ENCODE measurements around the gene MFF. TPM values are rescaled to one million over a fixed set of nuclear protein-coding genes. Genes with fewer than 3 reads are reported as not detected.
"Not testable (repeated sequence)": the region's sequence is repeated elsewhere in the genome, so short reads cannot be mapped to it uniquely, and the experiment has no call there.

The MFF gene
- polyA plus RNA-seq, 3 donors = 121 to 144 (median 126) TPM

GRCh38 chr2:227320305-227321094, 4.6 kb upstream of the MFF start:
- no peak for DNase-seq

- no peak for DNase-seq
These were observed 2.4 kb upstream of the MFF start for GRCh38 chr2:227322530-227323205.

- DNase-seq = no peak
These were observed 1.2 kb upstream of the MFF start for GRCh38 chr2:227323818-227324217.

- no peak for DNase-seq
These were observed 433 bp upstream of the MFF start for GRCh38 chr2:227324642-227324994.

GRCh38 chr2:227325839-227326195, 766 bp downstream of the MFF start:
- peak; percentile 33 for DNase-seq

GRCh38 chr2:227326783-227327182, 1.7 kb downstream of the MFF start:
- DNase-seq = no peak

DNA sequence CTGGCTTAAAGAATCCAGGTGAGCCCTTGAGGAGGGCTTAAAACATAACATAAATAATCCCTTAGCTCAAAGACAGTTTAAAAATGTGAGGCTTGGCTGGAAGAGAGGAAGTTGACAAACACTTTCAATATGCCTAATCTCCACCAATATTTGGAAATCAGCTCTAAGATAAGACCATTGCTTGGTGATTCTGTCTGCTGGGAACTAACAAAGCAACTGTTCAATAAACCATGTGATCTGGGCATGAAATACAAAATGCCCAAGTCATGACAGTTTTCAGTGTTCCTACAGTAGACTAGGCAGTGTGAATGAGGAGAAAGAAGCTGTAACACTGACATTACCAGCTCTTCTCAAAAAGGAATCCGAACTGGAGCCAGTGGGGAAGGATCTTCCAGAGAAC, 10.7 kb downstream of the MFF start:
- no peak for DNase-seq

DNA sequence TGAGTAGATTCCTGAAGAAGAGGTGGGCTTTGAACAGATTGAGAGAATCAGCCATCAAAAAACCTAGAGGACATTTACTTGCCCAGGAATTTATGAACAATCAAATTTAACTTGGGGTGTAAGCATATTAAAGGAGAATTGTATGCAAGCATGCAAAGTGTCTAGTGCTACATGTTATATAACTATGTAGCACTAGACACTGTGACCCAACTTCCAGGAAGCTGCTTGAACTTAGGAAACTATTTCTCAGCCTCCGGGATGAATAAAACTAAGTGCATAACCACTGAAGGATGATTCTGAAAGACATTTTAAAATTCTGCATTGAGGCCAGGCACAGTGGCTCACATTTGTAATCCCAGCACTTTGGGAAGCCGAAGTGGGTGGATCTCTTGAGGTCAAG, 12.4 kb downstream of the MFF start:
- no peak for DNase-seq

DNA sequence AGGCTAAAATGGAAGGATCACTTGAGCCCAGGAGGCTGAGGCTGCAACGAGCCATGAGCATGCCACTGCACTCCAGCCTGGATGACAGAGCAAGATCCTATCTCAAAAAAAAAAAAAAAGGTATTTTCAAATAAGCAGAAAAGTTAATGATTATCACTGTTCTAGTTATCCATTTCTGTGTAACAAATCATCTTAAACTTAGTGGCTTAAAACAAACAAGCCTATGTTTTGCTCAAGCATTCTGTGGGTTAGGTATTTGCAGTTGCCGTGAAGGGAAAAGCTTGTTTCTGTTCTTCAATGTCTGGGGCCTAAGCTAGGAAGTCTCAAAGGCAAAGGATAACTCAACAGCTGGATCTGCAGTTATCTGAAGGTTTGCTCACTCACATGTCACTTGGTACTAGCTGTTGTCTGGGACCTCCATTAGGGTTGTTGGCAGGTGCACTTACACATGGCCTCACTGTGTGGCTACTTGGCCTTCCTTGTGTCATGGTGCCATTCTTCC, 14.1 kb downstream of the MFF start:
- DNase-seq = peak; percentile 35

- DNase-seq = no peak
These were observed 15.1 kb downstream of the MFF start for GRCh38 chr2:227340106-227340505.

GRCh38 chr2:227341553-227341952, 16.5 kb downstream of the MFF start:
- no peak for DNase-seq

DNA sequence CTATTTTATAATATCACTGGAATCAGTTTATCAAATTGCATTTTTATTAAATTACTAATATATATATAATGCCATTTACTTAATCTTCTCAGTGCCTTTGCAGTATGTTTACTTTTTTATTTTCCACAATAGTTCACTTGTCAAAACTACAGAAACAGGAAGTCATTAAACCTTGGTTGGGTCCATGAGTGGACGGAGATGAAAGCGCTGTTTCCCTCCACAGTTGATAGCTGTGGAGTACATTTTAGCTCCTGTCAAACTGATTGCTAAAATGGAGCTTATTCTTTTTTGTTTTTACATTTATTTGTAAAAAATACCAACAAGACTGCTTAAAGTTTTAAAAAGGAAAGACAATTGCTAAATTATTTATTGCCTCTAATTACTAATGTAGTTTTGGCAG, 19.2 kb downstream of the MFF start:
- no peak for DNase-seq

DNA sequence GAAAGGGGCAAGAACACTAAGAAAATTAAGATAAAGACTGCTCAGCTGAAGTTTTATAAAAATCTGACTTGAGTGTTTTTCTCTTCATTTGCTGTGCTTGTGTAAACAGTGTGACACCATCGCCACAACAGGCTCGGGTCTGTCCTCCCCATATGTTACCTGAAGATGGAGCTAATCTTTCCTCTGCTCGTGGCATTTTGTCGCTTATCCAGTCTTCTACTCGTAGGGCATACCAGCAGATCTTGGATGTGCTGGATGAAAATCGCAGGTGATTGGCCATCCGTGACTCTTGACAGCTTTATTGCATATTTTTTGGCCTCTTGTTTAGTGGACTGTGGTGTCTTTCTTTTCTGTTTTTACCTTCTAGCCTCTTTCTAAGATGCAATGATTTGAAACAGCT, 22.1 kb downstream of the MFF start:
- peak; percentile 17 for DNase-seq

DNA sequence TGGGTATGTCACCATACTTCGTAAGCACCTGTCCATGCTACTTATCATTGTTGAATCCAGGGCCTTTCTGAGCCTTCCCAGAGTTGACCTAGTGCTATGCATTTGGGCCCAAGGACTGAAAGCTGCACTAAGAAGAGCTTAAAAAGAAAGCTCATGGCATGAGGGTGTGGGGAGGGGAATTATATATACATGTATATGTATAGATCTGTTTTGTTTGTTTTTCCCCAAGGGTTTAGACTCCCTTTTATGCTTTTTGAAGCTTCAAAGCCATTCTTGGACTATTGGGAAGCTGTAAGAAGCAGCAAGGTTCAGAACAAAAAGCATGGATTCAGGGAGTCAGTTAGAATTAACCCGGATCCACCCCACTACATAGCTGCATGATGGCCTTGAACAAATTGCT, 23.3 kb downstream of the MFF start:
- no peak for DNase-seq

- no peak for DNase-seq
These were observed 25.1 kb downstream of the MFF start for GRCh38 chr2:227349989-227350612.

DNA sequence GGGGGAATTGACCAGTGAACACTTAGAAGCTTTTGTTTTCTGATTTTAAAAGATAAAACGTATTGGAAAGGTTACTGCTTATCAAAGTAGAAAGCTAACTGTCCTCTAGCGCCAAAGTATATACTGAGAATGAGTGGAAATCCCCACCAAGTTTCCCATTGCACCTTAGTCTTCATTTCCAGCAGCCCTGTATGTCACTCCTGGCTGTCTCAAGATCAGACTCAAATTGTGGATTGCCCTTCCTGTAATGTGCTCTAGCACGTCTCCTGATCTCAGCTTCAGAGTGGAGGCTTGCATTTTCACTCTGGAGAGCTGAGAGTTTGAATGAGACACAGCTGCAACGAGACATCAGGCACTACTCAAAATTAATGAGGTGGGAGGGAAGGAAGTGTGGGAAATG, 26.6 kb downstream of the MFF start:
- no peak for DNase-seq

GRCh38 chr2:227360351-227360750, 35.3 kb downstream of the MFF start:
- no peak for DNase-seq

DNA sequence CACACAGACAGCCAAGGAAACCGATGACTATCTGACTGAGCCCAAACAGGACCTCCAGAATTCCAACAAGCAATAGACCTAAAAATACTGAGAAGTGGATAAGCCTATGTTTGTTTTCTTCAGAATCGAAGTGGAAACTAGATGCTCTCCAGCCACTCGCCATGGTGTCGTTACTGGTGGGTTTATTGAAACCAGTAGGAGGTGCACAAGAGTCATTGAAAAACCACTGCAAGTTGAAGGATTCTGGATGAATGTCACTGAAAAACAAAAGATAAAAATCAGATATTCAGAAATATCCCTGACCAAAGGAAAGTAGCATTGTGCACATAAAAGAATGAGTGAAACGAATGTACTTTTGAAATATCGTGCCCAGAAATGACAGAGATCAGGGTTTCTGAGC, 38.7 kb downstream of the MFF start:
- no peak for DNase-seq

- DNase-seq = not testable (repeated sequence)
These were observed 39.7 kb downstream of the MFF start for GRCh38 chr2:227364585-227365263.

GRCh38 chr2:227365833-227366232, 40.8 kb downstream of the MFF start:
- no peak for DNase-seq

DNA sequence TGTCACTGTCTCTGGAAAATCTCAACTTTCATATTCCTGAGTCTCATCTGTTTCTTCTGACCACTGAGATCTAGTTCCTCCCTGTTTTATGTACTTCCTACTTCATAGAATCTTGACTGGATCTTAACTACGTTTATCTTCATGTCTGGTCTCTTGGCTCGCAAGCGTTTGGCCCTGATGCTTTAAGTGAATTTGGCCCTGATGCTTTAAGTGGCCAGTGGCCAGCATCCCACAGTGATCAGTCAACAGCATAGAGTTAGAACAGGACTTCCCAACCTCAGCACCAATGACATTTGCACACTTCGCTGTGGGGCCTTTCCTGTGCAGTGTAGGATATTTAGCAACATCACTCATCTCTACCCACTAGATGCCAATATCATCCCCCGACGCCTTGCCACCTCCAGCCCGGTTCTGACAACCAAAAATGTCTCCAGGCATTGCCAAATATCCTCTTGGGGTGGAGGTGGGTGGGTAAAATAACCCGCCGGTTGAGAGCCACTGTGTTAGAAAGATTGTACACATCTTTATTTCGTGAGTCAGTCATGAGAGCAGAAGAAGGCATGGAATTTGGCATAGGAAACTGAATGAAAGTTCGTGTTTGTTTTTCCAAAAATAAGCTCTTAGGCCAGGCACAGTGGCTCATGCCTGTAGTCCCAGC, 41.8 kb downstream of the MFF start:
- DNase-seq = no peak

DNA sequence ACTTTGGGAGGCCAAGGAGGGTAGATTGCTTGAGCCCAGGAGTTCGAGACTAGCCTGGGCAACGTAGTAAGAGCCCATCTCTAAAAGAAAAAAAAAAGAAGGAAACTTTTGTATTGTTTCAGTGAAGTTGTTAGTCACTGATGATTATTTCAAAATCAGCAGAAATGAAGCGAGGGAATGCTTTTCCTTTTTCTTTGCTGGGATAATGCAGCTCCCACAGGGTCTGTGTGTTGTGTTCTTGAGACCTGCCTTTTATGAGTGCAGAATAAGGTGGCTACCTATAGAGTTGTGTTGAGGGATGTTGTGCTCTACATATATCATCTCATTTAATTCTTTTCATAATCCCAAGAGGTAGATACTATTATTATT, 42.4 kb downstream of the MFF start:
- DNase-seq = no peak
